AG09319 (cell line): Measurements from ENCODE around the gene GPS2.

ENCODE experiments used
- DNase-seq: peaks from one replicate; pipeline ENCODE4 v3.0.0-alpha.2; 2010; ENCODE audit warnings: low read depth; ENCODE audit errors: extremely low read depth
- TF ChIP-seq, protein P1 (sequence below): IDR thresholded peaks from 2 replicates; pipeline ENCODE4 v1.5.1; 2011; ENCODE audit warnings: low read depth, mild to moderate bottlenecking, inconsistent platforms, low read length, moderate library complexity

Gene GPS2

DNA sequence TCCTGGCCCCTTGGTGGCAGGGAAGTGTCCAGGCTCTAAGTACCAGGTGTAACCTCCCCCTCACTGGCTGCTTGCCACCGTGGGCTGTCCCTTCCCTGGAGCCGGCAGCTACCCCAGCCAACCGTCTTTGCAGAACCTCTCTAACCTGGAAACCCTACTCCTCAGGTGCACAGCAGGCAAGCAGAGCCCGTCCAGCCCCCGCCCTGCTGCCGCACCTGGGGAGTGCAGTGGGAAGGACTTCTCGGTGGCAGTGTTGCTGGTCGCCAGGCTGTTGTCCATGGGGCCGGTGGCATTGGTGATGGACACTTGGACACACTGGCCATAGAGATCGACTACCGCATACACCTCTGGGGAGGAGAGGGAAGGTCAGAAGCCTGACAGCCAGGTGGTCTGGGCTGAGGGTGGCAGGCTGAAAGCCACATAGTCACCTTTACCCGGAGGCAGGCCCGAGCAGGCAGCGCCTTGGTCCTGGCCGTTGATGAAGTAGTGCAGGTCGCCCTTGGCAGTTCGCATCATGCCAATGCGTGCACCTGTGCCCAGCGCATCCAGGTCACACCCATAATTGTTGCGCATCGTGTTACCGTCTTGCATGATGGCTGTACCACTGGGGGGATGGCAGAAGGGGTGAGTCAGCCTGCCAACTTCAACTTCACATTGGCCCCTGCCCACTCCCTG is 7.5 kb upstream of the GPS2 start:
- no peak for DNase-seq
- TF ChIP-seq, protein P1, sequence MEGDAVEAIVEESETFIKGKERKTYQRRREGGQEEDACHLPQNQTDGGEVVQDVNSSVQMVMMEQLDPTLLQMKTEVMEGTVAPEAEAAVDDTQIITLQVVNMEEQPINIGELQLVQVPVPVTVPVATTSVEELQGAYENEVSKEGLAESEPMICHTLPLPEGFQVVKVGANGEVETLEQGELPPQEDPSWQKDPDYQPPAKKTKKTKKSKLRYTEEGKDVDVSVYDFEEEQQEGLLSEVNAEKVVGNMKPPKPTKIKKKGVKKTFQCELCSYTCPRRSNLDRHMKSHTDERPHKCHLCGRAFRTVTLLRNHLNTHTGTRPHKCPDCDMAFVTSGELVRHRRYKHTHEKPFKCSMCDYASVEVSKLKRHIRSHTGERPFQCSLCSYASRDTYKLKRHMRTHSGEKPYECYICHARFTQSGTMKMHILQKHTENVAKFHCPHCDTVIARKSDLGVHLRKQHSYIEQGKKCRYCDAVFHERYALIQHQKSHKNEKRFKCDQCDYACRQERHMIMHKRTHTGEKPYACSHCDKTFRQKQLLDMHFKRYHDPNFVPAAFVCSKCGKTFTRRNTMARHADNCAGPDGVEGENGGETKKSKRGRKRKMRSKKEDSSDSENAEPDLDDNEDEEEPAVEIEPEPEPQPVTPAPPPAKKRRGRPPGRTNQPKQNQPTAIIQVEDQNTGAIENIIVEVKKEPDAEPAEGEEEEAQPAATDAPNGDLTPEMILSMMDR = no peak

DNA sequence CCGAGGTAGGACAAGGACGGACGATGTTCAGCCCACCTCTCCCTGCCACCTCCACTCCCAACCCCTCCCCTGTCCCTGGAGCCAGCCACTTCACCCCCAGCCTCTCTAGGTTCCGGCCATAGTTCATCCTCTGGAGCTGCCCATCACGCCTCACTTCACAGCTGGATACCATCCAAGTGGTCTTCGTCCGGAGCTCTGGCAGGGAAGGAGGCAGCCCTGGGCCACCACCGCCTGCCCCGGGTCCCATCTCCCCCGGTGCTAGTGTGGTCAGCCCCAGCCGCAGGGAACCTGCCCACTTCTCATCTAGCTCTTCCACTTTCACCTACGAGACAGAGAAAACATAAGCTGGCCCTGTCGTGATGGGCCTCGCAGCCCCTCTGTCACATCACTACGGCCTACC is 6.3 kb upstream of the GPS2 start:
- TF ChIP-seq, protein P1 = no peak
- DNase-seq = no peak

DNA sequence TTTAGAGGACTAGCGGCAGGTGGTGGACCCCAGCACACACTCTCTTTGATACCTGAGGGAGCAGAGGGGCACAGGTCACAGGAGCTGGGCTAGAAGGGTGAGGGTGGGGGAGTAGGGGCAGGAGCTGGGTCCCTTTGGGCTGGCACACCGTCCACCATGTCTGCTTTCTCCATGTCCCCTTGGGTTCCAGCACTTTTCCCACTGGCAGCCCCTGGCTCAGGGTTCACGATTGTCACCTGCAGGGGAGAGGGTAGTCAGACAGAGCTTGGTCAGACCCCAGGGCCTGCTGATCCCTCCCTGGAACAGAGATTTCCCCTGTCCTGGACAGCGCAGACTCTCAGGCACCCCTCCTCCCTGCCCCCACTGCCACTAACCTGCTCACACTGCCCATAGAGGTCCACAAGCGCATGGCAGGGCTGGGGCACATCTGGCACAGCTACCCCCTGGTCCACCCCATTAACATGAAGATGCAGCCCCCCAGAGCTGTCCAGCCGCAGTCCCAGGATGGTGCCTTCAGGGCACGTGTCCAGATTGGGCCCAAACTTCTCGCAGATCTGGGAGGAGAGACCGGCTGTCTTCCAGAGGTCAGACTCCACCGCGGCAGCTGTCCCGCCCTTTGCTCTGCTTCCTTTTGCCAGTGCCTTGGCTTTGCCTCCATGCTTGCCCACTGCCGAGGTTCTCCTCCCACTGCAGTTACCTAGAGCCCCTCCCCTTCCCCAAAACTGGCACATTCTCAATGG is 3.1 kb upstream of the GPS2 start:
- DNase-seq = no peak
- TF ChIP-seq, protein P1 = no peak

DNA sequence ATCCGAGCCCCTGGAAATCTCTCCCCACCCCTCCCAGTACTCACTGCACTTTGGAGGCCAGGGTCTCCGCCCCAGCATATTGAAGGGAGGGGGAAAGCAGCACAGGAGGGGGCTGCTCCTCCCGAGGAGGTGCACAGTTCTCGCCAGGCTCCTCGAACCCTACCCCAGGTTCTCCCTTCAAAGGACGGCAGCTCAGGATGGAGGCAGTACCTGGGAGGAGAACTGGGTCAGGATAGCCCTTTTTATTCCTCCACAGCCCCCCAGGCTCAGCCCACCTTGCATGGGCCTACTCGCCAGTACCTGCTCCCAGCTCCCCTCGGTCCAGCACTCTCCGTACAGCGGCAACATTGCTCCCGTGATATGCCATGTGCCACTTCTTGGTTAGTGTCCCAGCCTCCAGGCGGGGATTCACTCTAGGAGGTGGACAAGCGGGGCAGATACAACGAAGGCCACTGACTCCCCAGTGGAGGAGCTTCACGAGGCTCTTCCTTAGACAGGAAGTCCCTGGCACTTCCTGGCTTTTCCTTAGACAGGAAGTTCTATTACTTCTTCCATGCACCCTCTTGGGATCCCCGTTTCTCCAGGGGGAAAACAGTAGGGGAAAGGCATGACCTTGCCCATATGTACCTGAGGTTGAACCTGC is 2.1 kb upstream of the GPS2 start:
- no peak for DNase-seq
- TF ChIP-seq, protein P1 = no peak

DNA sequence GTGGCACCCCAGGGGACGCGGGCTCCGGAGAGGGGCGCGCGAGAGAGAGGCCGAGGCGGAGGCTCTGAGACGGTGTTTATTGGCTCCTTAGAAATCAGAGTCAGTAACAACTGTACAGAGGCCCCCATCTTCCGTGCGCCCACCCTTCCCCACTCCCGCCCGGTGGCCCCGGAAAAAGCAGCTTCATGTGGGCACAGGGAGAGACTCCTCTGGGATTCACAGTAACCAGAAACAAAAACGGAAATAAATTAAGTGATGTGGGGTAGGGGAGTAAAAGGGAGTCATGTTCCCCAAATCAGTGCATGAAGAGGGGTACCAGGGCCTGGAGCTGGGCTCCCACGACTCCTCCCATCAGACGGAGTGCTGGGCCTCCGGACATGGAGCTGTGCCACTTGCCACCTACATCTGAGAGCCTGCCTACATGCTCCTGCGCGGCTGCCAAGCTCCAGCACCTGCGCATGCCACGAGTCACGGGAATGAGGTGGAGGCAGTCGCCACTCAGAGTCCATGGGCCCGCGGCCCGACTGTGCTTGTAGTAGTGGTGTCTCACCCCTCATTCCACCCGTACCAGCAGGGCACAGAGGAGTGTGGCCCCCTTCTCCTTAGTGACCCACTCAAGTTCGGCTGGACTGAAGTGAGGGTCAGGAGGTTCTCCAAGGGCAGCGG is 543 bp upstream of the GPS2 start:
- TF ChIP-seq, protein P1 = no peak
- no peak for DNase-seq

DNA sequence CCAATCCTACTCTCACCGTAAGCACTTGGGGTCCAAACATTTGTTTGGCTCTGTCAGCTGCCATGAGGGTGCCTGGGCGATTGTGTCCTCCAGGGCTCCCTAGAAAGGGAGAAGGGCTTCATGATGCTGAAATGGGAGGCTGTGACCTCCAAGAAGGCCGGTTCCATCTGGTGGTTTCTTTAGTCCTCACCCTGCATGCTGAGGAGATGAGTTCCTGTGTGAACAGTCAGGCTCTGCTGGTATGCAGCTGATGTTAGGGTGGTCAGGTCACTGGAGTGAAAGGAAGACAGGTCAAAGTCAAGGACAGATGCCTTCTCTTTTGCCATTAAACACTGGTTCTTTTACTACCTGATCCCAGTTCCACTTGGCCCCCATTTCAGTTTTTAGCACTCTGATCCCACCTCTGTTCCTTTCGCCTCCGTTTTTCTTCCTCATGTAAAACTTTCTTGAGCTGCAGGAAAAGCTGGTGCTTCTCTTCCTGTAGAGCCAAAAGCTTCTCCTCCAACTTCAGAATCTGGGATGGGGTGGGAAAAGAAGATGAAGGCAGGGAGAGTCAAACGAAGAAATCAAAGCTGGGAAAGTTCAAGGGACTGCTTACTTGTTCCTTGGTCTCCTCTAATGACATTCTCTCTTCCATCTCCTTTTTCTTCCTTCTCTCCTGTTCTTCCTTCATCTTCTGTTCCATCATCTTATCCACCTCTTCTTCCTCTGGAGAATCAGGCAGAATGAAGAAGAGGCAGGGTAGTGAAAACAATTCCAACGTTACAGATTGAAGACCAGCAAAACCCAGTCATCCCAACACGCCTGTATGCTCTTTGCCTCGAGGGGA is 1.1 kb downstream of the GPS2 start:
- TF ChIP-seq, protein P1 = no peak

More for the DNA sequence above, 1.1 kb downstream of the GPS2 start:
- DNase-seq = no peak
